GM23338 (cell line): ENCODE measurements around the gene MAVS. TPM values are rescaled to one million over a fixed set of nuclear protein-coding genes. Genes with fewer than 3 reads are reported as not detected.

ENCODE experiments used
- ATAC-seq: fragments of 200-7000 bp; cut with Tn5 transposase; 3 replicates; pipeline ENCODE4 v1.9.1; 2020
- DNase-seq: peaks from one replicate; pipeline ENCODE4 v3.0.0-alpha.2; 2015; ENCODE audit warnings: low spot score
- H2AFZ ChIP-seq: fragments of 200-600 bp; sonication (generic); 2 replicates; pipeline ENCODE4 v1.8.0; 2016; ENCODE audit warnings: antibody characterized with exemption, mild to moderate bottlenecking, moderate library complexity
- H3F3A ChIP-seq: fragments of 200-600 bp; sonication (generic); replicated peaks from 2 replicates; pipeline ENCODE4 v1.8.0; 2017; ENCODE audit warnings: antibody characterized with exemption, mixed run types, low read depth
- H3K27ac ChIP-seq: fragments of 200-600 bp; sonication (generic); 2 replicates; pipeline ENCODE4 v1.6.1; 2016; ENCODE audit warnings: low read depth
- H3K27me3 ChIP-seq: fragments of 200-600 bp; sonication (generic); 2 replicates; pipeline ENCODE4 v1.8.0; 2016; ENCODE audit warnings: mild to moderate bottlenecking, mixed run types, moderate library complexity; ENCODE audit not compliant: insufficient read depth
- H3K36me3 ChIP-seq: fragments of 200-600 bp; sonication (generic); 2 replicates; pipeline ENCODE4 v1.8.0; 2016; ENCODE audit warnings: mild to moderate bottlenecking; ENCODE audit not compliant: insufficient read depth
- H3K4me1 ChIP-seq: fragments of 200-600 bp; sonication (generic); 2 replicates; pipeline ENCODE4 v1.8.0; 2016; ENCODE audit warnings: mild to moderate bottlenecking, moderate library complexity; ENCODE audit not compliant: insufficient read depth
- H3K4me2 ChIP-seq: fragments of 200-600 bp; sonication (generic); 2 replicates; pipeline ENCODE4 v1.7.1; 2017; ENCODE audit warnings: mixed run types
- H3K4me3 ChIP-seq: fragments of 200-600 bp; sonication (generic); 2 replicates; pipeline ENCODE4 v1.6.1; 2016; ENCODE audit warnings: mixed run types
- H3K79me2 ChIP-seq: fragments of 200-600 bp; sonication (generic); replicated peaks from 2 replicates; pipeline ENCODE4 v1.8.0; 2017; ENCODE audit warnings: mild to moderate bottlenecking; ENCODE audit not compliant: insufficient read depth
- H3K9me2 ChIP-seq: fragments of 200-600 bp; sonication (generic); 2 replicates; pipeline ENCODE4 v1.8.0; 2017; ENCODE audit not compliant: insufficient read depth
- H4K20me1 ChIP-seq: fragments of 200-600 bp; sonication (generic); replicated peaks from 2 replicates; pipeline ENCODE4 v1.8.0; 2017; ENCODE audit warnings: mild to moderate bottlenecking; ENCODE audit not compliant: insufficient read depth
- H3K27ac Mint-ChIP-seq: 2 replicates; pipeline ENCODE4 v1.8.0; 2020; ENCODE audit warnings: inconsistent platforms, mild to moderate bottlenecking, moderate library complexity, mixed read lengths
- H3K27me3 Mint-ChIP-seq: 3 replicates; pipeline ENCODE4 v1.8.0; 2022; ENCODE audit warnings: low read depth, mild to moderate bottlenecking, moderate library complexity, mixed read lengths, inconsistent platforms; ENCODE audit not compliant: insufficient read depth, poor library complexity
- H3K36me3 Mint-ChIP-seq: 3 replicates; pipeline ENCODE4 v1.8.0; 2021; ENCODE audit warnings: low read depth, mild to moderate bottlenecking, inconsistent platforms, moderate library complexity, mixed read lengths
- H3K4me1 Mint-ChIP-seq: 3 replicates; pipeline ENCODE4 v1.8.0; 2020; ENCODE audit warnings: mild to moderate bottlenecking, inconsistent platforms, mixed read lengths
- H3K4me3 Mint-ChIP-seq: 3 replicates; pipeline ENCODE4 v1.8.0; 2021; ENCODE audit warnings: moderate library complexity, mild to moderate bottlenecking, inconsistent platforms, mixed read lengths
- H3K9me3 Mint-ChIP-seq: 3 replicates; pipeline ENCODE4 v1.8.0; 2020; ENCODE audit warnings: moderate library complexity, mild to moderate bottlenecking, inconsistent platforms, mixed read lengths
- CREB1 ChIP-seq: fragments of 250-450 bp; sonication (Bioruptor Pico); IDR thresholded peaks from 2 replicates; pipeline ENCODE4 v1.5.0; 2020; ENCODE audit warnings: low read depth, mild to moderate bottlenecking, moderate library complexity
- EZH2 ChIP-seq: fragments of 200-600 bp; sonication (generic); IDR thresholded peaks from one replicate; pipeline ENCODE4 v1.8.0; 2017; ENCODE audit warnings: antibody characterized with exemption, mild to moderate bottlenecking, low read depth; ENCODE audit not compliant: unreplicated experiment
- EZH2phosphoT487 ChIP-seq: fragments of 200-600 bp; sonication (generic); IDR thresholded peaks from one replicate; pipeline ENCODE4 v1.8.1; 2018; ENCODE audit warnings: antibody characterized with exemption; ENCODE audit not compliant: unreplicated experiment
- JUNB ChIP-seq: IDR thresholded peaks from one replicate; pipeline ENCODE4 v1.6.1; 2016; ENCODE audit warnings: antibody characterized with exemption; ENCODE audit not compliant: unreplicated experiment
- NANOG ChIP-seq: IDR thresholded peaks from 2 replicates; pipeline ENCODE4 v1.6.1; 2016; ENCODE audit warnings: antibody characterized with exemption, borderline replicate concordance
- POLR2AphosphoS5 ChIP-seq: IDR thresholded peaks from 2 replicates; pipeline ENCODE4 v1.6.1; 2016; ENCODE audit warnings: antibody characterized with exemption, low read depth
- ZNF114 ChIP-seq: fragments of 250-450 bp; sonication (Bioruptor Pico); IDR thresholded peaks from 2 replicates; pipeline ENCODE4 v1.5.0; 2020; ENCODE audit warnings: mild to moderate bottlenecking, moderate library complexity
- polyA plus RNA-seq: library from polyadenylated mRNA; unstranded; fragments of >200 nt; fragmentation: Nextera tagmentation; extraction: Ambion mirVana; gene quantifications from 2 replicates; pipeline ENCODE4 v1.2.1, GENCODE V29; 2016
- total RNA-seq: library from RNA; depleted of rRNA; stranded (reverse); fragments of >200 nt; shearing (Covaris generic); gene quantifications from 2 replicates; pipeline ENCODE4 v1.2.3, GENCODE V29; 2014
- TF ChIP-seq, protein P1 (sequence below): fragments of 250-450 bp; sonication (Bioruptor Pico); IDR thresholded peaks from 2 replicates; pipeline ENCODE4 v1.5.0; 2020; ENCODE audit warnings: mild to moderate bottlenecking, moderate library complexity
- TF ChIP-seq, protein P2 (sequence below): IDR thresholded peaks from 2 replicates; pipeline ENCODE4 v1.6.1; 2016; ENCODE audit warnings: antibody characterized with exemption

MAVS gene
- total and polyA plus RNA-seq, 2 experiments from 2014 or later, result 5.2 to 21.8 TPM

DNA sequence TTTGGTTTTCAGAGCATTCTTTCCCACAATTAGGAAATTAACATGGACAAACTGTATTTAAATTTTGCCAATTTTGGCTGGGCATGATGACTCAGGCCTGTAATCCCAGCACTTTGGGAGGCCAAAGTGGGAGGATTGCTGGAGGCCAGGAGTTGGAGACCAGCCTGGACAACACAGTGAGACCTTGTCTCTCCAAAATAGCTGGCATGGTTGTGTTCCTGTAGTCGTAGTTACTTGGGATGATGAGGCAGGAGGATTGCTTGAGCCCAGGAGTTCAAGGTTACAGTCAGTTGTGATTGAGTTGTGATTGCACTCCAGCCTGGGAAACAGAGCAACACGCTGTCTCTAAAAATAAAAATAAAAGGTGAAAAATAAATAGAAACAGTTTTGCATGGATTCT lies 57.6 kb downstream of the MAVS start (continued):
- TF ChIP-seq, protein P1, sequence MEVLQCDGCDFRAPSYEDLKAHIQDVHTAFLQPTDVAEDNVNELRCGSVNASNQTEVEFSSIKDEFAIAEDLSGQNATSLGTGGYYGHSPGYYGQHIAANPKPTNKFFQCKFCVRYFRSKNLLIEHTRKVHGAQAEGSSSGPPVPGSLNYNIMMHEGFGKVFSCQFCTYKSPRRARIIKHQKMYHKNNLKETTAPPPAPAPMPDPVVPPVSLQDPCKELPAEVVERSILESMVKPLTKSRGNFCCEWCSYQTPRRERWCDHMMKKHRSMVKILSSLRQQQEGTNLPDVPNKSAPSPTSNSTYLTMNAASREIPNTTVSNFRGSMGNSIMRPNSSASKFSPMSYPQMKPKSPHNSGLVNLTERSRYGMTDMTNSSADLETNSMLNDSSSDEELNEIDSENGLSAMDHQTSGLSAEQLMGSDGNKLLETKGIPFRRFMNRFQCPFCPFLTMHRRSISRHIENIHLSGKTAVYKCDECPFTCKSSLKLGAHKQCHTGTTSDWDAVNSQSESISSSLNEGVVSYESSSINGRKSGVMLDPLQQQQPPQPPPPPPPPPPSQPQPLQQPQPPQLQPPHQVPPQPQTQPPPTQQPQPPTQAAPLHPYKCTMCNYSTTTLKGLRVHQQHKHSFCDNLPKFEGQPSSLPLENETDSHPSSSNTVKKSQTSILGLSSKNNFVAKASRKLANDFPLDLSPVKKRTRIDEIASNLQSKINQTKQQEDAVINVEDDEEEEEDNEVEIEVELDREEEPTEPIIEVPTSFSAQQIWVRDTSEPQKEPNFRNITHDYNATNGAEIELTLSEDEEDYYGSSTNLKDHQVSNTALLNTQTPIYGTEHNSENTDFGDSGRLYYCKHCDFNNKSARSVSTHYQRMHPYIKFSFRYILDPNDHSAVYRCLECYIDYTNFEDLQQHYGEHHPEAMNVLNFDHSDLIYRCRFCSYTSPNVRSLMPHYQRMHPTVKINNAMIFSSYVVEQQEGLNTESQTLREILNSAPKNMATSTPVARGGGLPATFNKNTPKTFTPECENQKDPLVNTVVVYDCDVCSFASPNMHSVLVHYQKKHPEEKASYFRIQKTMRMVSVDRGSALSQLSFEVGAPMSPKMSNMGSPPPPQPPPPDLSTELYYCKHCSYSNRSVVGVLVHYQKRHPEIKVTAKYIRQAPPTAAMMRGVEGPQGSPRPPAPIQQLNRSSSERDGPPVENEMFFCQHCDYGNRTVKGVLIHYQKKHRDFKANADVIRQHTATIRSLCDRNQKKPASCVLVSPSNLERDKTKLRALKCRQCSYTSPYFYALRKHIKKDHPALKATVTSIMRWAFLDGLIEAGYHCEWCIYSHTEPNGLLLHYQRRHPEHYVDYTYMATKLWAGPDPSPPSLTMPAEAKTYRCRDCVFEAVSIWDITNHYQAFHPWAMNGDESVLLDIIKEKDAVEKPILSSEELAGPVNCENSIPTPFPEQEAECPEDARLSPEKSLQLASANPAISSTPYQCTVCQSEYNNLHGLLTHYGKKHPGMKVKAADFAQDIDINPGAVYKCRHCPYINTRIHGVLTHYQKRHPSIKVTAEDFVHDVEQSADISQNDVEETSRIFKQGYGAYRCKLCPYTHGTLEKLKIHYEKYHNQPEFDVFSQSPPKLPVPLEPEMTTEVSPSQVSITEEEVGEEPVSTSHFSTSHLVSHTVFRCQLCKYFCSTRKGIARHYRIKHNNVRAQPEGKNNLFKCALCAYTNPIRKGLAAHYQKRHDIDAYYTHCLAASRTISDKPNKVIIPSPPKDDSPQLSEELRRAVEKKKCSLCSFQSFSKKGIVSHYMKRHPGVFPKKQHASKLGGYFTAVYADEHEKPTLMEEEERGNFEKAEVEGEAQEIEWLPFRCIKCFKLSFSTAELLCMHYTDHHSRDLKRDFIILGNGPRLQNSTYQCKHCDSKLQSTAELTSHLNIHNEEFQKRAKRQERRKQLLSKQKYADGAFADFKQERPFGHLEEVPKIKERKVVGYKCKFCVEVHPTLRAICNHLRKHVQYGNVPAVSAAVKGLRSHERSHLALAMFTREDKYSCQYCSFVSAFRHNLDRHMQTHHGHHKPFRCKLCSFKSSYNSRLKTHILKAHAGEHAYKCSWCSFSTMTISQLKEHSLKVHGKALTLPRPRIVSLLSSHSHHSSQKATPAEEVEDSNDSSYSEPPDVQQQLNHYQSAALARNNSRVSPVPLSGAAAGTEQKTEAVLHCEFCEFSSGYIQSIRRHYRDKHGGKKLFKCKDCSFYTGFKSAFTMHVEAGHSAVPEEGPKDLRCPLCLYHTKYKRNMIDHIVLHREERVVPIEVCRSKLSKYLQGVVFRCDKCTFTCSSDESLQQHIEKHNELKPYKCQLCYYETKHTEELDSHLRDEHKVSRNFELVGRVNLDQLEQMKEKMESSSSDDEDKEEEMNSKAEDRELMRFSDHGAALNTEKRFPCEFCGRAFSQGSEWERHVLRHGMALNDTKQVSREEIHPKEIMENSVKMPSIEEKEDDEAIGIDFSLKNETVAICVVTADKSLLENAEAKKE (CRISPR knock-in tag), result no peak
- no peak for TF ChIP-seq EZH2phosphoT487
- TF ChIP-seq, protein P2, sequence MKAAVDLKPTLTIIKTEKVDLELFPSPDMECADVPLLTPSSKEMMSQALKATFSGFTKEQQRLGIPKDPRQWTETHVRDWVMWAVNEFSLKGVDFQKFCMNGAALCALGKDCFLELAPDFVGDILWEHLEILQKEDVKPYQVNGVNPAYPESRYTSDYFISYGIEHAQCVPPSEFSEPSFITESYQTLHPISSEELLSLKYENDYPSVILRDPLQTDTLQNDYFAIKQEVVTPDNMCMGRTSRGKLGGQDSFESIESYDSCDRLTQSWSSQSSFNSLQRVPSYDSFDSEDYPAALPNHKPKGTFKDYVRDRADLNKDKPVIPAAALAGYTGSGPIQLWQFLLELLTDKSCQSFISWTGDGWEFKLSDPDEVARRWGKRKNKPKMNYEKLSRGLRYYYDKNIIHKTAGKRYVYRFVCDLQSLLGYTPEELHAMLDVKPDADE, result no peak

DNA sequence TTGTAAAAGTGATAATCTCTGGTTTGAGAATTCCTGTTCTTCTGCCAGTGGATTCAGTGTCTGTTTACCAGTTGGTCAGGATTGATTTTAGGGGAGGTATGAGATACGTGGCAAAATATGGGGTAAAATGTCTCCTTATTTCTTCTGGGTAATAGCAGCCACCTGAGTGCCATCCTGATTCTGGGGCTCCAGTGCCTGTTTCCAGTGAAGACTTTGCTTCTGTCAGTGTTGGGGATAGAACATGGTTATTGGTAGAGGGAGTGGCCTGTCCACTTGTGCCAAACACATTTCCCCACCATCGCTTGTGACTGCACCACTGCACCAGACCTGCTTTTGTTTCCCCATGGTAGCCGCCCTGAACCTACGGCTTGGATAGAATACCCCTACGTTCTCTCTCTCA lies 58.2 kb downstream of the MAVS start:
- no peaks in the 10 kb centered on the region for H3K9me2 ChIP-seq
- Mint-ChIP-seq H3K4me3 (no peak overlapping the region), H3K9me3 (no peaks in the 10 kb centered on the region), H3K27ac (peak overlapping the region; percentile 35), H3K36me3 (peaks cover 33% of the 10 kb centered on the region), H3K27me3 (peaks cover 12% of the 10 kb centered on the region), H3K4me1 (peaks cover 25% of the 10 kb centered on the region)
- H3K4me3 ChIP-seq, result no peak overlapping the region
- no peak overlapping the region for H2AFZ ChIP-seq
- peaks cover 25% of the 10 kb centered on the region for H3K36me3 ChIP-seq
- H3K4me2 ChIP-seq, result no peak overlapping the region
- H3F3A ChIP-seq, result peaks cover 15% of the 10 kb centered on the region; the same call in 1 of the 2 replicates
- H3K27ac ChIP-seq, result no peak overlapping the region
- no peaks in the 10 kb centered on the region for H3K27me3 ChIP-seq
- peaks cover 100% of the 10 kb centered on the region for H3K79me2 ChIP-seq
- ATAC-seq (no peak), DNase-seq (no peak)
- peaks cover 96% of the 10 kb centered on the region for H4K20me1 ChIP-seq
- peaks cover 12% of the 10 kb centered on the region for H3K4me1 ChIP-seq
- TF ChIP-seq, protein P2, result no peak
- no peak for TF ChIP-seq POLR2AphosphoS5
- no peak for TF ChIP-seq CREB1 (CRISPR knock-in tag)
- TF ChIP-seq JUNB, result no peak
- no peak for TF ChIP-seq ZNF114 (CRISPR knock-in tag)
- no peak for TF ChIP-seq EZH2
- TF ChIP-seq NANOG, result no peak
